ENCODE measurements around the gene MYO1E. TPM values are rescaled to one million over a fixed set of nuclear protein-coding genes. Genes with fewer than 3 reads are reported as not detected.
"Not testable (repeated sequence)": the region's sequence is repeated elsewhere in the genome, so short reads cannot be mapped to it uniquely, and the experiment has no call there.

MYO1E gene
- total and polyA plus RNA-seq, 4 experiments from 2014 or later: 2.1 to 4.6 TPM; not detected in 2

DNA sequence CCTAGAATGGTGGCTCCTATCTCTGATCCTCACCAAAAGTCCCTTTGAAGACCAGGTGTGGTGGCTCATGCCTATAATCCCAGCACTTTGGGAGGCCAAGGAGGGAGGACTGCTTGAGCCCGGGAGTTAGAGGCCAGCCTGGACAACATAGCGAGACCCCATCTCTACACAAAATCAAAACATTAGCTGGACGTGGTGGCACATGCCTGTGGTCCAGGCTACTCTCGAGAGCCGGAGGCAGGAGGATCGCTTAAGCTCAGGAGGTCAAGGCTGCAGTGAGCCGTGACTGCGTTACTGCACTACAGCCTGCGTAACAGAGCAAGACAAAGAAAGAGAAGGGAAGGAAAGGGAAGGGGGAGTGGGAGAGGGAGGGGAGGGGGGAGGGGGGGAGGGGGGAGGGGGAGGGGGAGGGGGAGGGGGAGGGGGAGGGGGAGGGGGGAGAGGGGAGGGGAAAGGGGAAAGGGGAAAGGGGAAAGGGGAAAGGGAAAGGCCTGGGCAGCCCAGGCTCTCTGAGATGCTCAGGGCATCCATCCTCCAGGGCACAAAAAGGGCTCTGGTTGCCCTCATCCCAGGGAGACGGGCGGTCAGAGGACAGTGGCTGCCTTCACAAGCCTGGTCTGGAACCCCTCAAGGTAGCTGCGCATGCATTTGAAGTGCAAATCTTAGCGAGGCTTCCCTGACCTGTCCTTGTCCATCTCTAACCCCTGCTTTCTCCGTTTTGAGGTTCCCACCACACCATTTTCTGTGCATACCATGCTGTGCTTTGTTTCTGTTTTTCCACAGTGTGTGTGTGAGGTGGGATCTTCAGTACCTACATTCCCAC is 89.9 kb downstream of the MYO1E start:
- H3K9me3 Mint-ChIP-seq: no peaks in the 10 kb centered on the region
- Histone ChIP-seq H3K27me3 (ENCODE audit: insufficient read depth, low read length) (no peaks in the 10 kb centered on the region), H3K27ac (ENCODE audit: low read depth, low read length) (no peak overlapping the region), H3K9me3 (ENCODE audit: control insufficient read depth in 1 of 2, low read length in 2 of 2) (no peaks in the 10 kb centered on the region), H3K4me1 (ENCODE audit: insufficient read depth, low read length) (no peaks in the 10 kb centered on the region), H3K36me3 (ENCODE audit: insufficient read depth, low read length) (no peaks in the 10 kb centered on the region), H3K4me3 (ENCODE audit: low read length in 2 of 2) (no peak overlapping the region)
- DNase-seq: no peak
- no peak overlapping the region for H3K27ac Mint-ChIP-seq
- H3K36me3 Mint-ChIP-seq: no peaks in the 10 kb centered on the region
- POLR2A ChIA-PET (ENCODE audit: partially characterized antibody): no interaction called here
- H3K4me3 Mint-ChIP-seq: peak overlapping the region in 1 of 8 donors; percentile 18
- no peaks in the 10 kb centered on the region for H3K4me1 Mint-ChIP-seq
- CTCF ChIA-PET (ENCODE audit: partially characterized antibody): no interaction called here
- intact Hi-C loops (cut with micrococcal nuclease): no loop called here
- H3K27me3 Mint-ChIP-seq: peaks cover 0 to 3% of the 10 kb centered on the region in 2 donors

DNA sequence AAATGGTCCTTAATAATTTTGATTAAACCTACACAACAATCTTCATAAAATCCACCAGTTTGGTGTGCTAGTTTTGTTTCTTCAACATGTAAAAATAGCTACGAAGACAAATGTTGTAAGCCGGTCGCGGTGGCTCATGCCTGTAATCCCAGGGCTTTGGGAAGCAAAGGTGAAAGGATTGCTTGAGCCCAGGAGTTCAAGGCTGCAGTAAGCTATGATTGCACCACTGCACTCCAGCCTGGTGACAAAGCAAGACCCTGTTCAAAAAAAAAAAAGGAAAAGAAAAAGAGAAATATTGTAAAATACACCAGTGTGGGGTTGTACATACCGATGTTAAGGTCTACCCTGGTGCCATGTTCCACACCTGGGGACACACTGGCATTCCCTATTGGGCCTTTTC is 91.0 kb downstream of the MYO1E start:
- Mint-ChIP-seq H3K4me3 (no peak overlapping the region), H3K9me3 (no peaks in the 10 kb centered on the region), H3K27me3 (peaks cover 0 to 3% of the 10 kb centered on the region in 2 donors), H3K4me1 (no peaks in the 10 kb centered on the region), H3K27ac (peak overlapping the region in 1 of 7 donors; percentile 73), H3K36me3 (no peaks in the 10 kb centered on the region)
- H3K36me3 ChIP-seq (ENCODE audit: insufficient read depth, low read length): no peaks in the 10 kb centered on the region
- no peak overlapping the region for H3K4me3 ChIP-seq (ENCODE audit: low read length in 2 of 2)
- DNase-seq: no peak
- no peak overlapping the region for H3K27ac ChIP-seq (ENCODE audit: low read depth, low read length)
- no peaks in the 10 kb centered on the region for H3K9me3 ChIP-seq (ENCODE audit: control insufficient read depth in 1 of 2, low read length in 2 of 2)
- no peaks in the 10 kb centered on the region for H3K4me1 ChIP-seq (ENCODE audit: insufficient read depth, low read length)
- intact Hi-C loops (cut with micrococcal nuclease): no loop called here
- H3K27me3 ChIP-seq (ENCODE audit: insufficient read depth, low read length): no peaks in the 10 kb centered on the region
- ChIA-PET CTCF (ENCODE audit: partially characterized antibody) (interaction anchor here (1.7 kb wide), 1 partner anchor 12 kb away, joined by 4 read pairs; no protein-coding TSS in a partner anchor), POLR2A (ENCODE audit: partially characterized antibody) (no interaction called here)

DNA sequence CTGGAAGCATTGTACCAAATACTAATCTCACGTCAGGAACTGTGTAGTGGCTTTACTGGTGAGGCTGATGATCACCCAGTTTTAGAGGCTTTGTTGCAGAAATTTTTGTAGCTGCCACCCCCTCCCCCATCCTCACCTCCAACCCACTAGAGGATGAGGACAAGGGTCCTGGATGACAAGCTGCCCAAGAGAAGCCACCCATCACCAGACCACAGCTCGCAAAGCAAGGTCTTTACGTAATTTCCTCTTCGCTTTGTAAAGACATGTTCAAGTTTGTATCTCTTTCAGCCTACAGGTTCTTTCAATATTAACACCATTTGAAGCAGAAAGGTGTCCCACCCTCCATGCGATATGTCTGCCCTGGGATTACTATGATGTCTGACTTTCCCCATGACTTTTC is 91.8 kb downstream of the MYO1E start:
- Mint-ChIP-seq H3K4me3 (no peak overlapping the region), H3K27me3 (no peaks in the 10 kb centered on the region), H3K9me3 (no peaks in the 10 kb centered on the region), H3K4me1 (no peaks in the 10 kb centered on the region), H3K36me3 (no peaks in the 10 kb centered on the region), H3K27ac (no peak overlapping the region)
- no peak for DNase-seq
- H3K36me3 ChIP-seq (ENCODE audit: insufficient read depth, low read length): no peaks in the 10 kb centered on the region
- ChIA-PET POLR2A (ENCODE audit: partially characterized antibody) (no interaction called here), CTCF (ENCODE audit: partially characterized antibody) (interaction anchor here (1.7 kb wide), 1 partner anchor 11 kb away, joined by 4 read pairs; no protein-coding TSS in a partner anchor)
- no peaks in the 10 kb centered on the region for H3K9me3 ChIP-seq (ENCODE audit: control insufficient read depth in 1 of 2, low read length in 2 of 2)
- H3K4me3 ChIP-seq (ENCODE audit: low read length in 2 of 2): no peak overlapping the region
- no peaks in the 10 kb centered on the region for H3K4me1 ChIP-seq (ENCODE audit: insufficient read depth, low read length)
- H3K27ac ChIP-seq (ENCODE audit: low read depth, low read length): no peak overlapping the region
- H3K27me3 ChIP-seq (ENCODE audit: insufficient read depth, low read length): no peaks in the 10 kb centered on the region
- intact Hi-C loops (cut with micrococcal nuclease): no loop called here

DNA sequence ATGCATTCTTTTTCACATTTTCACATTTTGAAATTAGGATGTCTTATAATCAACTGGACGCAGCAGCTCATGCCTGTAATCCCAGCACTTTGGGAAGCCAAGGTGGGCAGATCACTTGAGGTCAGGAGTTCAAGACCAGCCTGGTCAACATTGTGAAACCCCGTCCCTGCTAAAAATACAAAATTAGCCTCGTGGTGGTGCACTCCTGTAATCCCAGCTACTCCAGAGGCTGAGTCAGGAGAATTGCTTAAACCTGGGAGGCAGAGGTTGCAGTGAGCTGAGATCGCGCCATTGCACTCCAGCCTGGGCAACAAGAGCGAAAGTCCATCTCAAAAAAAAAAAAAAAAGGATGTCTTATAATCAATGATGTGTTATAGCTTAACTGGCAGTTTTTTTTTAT is 92.4 kb downstream of the MYO1E start:
- H3K9me3 Mint-ChIP-seq; H3K4me3 ChIP-seq (ENCODE audit: low read length in 2 of 2); POLR2A ChIA-PET (ENCODE audit: partially characterized antibody); H3K27me3 Mint-ChIP-seq; H3K4me1 ChIP-seq (ENCODE audit: insufficient read depth, low read length); H3K4me1 Mint-ChIP-seq; H3K27ac Mint-ChIP-seq; intact Hi-C loops (cut with micrococcal nuclease); H3K9me3 ChIP-seq (ENCODE audit: control insufficient read depth in 1 of 2, low read length in 2 of 2); H3K36me3 Mint-ChIP-seq; H3K4me3 Mint-ChIP-seq; H3K27me3 ChIP-seq (ENCODE audit: insufficient read depth, low read length); H3K36me3 ChIP-seq (ENCODE audit: insufficient read depth, low read length); H3K27ac ChIP-seq (ENCODE audit: low read depth, low read length); DNase-seq: not testable (repeated sequence)
- CTCF ChIA-PET (ENCODE audit: partially characterized antibody): interaction anchor here (1.7 kb wide), 1 partner anchor 10 kb away, joined by 4 read pairs; no protein-coding TSS in a partner anchor

DNA sequence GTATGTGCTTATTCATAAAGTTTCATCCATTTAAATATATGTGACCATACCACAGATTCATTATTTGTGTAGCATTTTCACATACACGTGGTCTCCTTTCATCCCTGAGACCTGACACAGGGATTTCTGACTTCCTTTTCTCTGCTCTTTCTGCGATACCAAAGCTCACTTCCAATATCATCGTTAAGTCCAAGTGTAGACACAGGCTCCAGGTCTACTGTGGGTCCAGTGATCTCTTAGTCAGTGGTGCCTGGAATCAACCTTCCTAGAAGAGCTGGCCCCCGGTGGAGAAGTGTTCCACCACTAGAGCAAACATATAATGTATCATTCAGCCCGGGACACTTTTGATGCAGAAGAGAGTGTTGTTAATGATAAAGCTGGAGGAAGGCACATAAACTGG is 93.6 kb downstream of the MYO1E start:
- Mint-ChIP-seq H3K27me3 (peaks cover 2 to 4% of the 10 kb centered on the region in 2 donors), H3K36me3 (no peaks in the 10 kb centered on the region), H3K4me3 (no peak overlapping the region), H3K27ac (no peak overlapping the region), H3K9me3 (no peaks in the 10 kb centered on the region), H3K4me1 (no peaks in the 10 kb centered on the region)
- Histone ChIP-seq H3K36me3 (ENCODE audit: insufficient read depth, low read length) (no peaks in the 10 kb centered on the region), H3K27ac (ENCODE audit: low read depth, low read length) (no peak overlapping the region), H3K27me3 (ENCODE audit: insufficient read depth, low read length) (no peaks in the 10 kb centered on the region), H3K4me1 (ENCODE audit: insufficient read depth, low read length) (no peaks in the 10 kb centered on the region), H3K9me3 (ENCODE audit: control insufficient read depth in 1 of 2, low read length in 2 of 2) (no peaks in the 10 kb centered on the region), H3K4me3 (ENCODE audit: low read length in 2 of 2) (no peak overlapping the region)
- intact Hi-C loops (cut with micrococcal nuclease): no loop called here
- DNase-seq: no peak
- CTCF ChIA-PET (ENCODE audit: partially characterized antibody): no interaction called here
- POLR2A ChIA-PET (ENCODE audit: partially characterized antibody): no interaction called here

DNA sequence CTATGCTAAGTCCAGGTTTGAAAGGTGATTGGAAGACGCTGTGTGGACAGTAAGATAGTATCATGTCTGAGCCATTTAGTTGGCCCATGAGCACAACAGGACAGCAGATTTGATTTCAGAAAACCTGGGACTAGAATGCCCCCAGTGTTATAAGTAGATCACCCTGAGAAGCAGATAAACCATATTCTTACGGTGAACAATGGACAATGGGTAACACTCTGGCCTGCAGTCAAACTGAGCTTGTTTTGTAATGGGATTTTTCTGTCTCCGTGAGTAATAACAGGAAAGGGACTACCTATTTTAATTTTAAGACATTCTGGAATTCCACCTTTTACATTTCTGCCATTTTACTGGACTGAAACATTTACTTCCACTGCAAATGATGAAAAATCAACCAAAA is 94.6 kb downstream of the MYO1E start:
- H3K9me3 Mint-ChIP-seq: no peaks in the 10 kb centered on the region
- peaks cover 2 to 4% of the 10 kb centered on the region in 2 donors for H3K27me3 Mint-ChIP-seq
- no peak for DNase-seq
- H3K27me3 ChIP-seq (ENCODE audit: insufficient read depth, low read length): no peaks in the 10 kb centered on the region
- no peaks in the 10 kb centered on the region for H3K36me3 ChIP-seq (ENCODE audit: insufficient read depth, low read length)
- no peak overlapping the region for H3K4me3 ChIP-seq (ENCODE audit: low read length in 2 of 2)
- H3K36me3 Mint-ChIP-seq: no peaks in the 10 kb centered on the region
- H3K4me1 ChIP-seq (ENCODE audit: insufficient read depth, low read length): no peaks in the 10 kb centered on the region
- H3K27ac ChIP-seq (ENCODE audit: low read depth, low read length): no peak overlapping the region
- no peaks in the 10 kb centered on the region for H3K9me3 ChIP-seq (ENCODE audit: control insufficient read depth in 1 of 2, low read length in 2 of 2)
- CTCF ChIA-PET (ENCODE audit: partially characterized antibody): no interaction called here
- intact Hi-C loops (cut with micrococcal nuclease): no loop called here
- H3K4me1 Mint-ChIP-seq: peaks cover 0 to 4% (median 0%) of the 10 kb centered on the region in 4 donors
- POLR2A ChIA-PET (ENCODE audit: partially characterized antibody): no interaction called here
- no peak overlapping the region for H3K27ac Mint-ChIP-seq
- H3K4me3 Mint-ChIP-seq: no peak overlapping the region

DNA sequence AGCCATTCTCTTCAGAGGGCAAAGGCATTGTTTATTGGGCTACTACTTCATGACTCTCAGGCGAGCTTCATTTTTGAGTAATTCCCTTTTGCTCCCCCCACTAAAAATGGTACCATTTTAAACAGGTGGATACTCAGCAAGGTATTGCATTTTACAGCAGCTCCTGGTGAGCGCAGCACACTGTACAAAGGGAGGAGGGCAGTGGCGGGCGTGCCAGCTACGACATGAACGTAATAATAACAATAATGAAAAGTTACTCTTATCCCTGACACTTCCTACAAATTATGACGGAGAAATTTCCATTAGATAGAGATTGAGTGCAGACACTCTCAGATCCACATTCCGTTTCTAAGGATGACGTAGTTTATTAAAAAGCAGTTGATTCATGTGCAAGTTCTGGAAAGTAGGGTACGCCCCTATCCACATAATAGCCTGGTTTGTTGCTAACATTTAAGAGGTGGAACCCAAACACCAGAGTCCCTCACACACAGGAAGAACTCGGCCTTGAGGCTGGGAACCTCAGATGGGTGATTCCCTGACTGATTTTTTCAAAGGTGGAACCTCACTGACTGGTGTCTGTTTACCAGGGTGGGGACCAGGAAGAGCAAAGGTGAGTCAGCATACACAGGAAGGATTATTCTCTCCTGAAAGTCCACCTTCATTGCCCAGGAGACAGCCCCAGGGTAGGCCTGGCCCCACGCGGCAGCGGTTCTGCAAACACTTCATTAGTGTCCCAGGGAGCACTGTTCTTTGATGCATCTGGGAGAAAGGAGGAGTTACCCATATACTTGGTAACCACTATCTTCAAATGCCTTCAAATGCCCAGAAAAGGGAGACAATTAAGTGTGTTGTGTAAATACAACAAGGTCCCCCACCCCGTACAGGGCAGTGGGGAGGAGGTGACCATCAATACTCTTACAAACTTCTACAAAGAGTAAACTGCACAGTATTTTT is 96.2 kb downstream of the MYO1E start:
- H3K27me3 ChIP-seq (ENCODE audit: insufficient read depth, low read length): no peaks in the 10 kb centered on the region
- Mint-ChIP-seq H3K27me3 (peaks cover 2 to 4% of the 10 kb centered on the region in 2 donors), H3K4me3 (no peak overlapping the region), H3K4me1 (peaks cover 0 to 4% (median 0%) of the 10 kb centered on the region in 4 donors), H3K27ac (peak overlapping the region in 1 of 7 donors; percentile 15), H3K9me3 (no peaks in the 10 kb centered on the region), H3K36me3 (no peaks in the 10 kb centered on the region)
- ChIA-PET CTCF (ENCODE audit: partially characterized antibody) (no interaction called here), POLR2A (ENCODE audit: partially characterized antibody) (no interaction called here)
- H3K36me3 ChIP-seq (ENCODE audit: insufficient read depth, low read length): no peaks in the 10 kb centered on the region
- H3K9me3 ChIP-seq (ENCODE audit: control insufficient read depth in 1 of 2, low read length in 2 of 2): no peaks in the 10 kb centered on the region
- intact Hi-C loops (cut with micrococcal nuclease): no loop called here
- H3K27ac ChIP-seq (ENCODE audit: low read depth, low read length): no peak overlapping the region
- no peak for DNase-seq
- no peaks in the 10 kb centered on the region for H3K4me1 ChIP-seq (ENCODE audit: insufficient read depth, low read length)
- no peak overlapping the region for H3K4me3 ChIP-seq (ENCODE audit: low read length in 2 of 2)

Data from CD4-positive, alpha-beta memory T cell (primary cell).